Measurements from ENCODE around the gene GHR. TPM values are rescaled to one million over a fixed set of nuclear protein-coding genes. Genes with fewer than 3 reads are reported as not detected.
A peak's percentile ranks its signal among the peaks of the same experiment; 100 is the strongest.

GHR gene
- total and polyA plus RNA-seq, 4 donors = 2.9 to 17.1 (median 8.6) TPM

GRCh38 chr5:42531611-42532010 is 108.4 kb downstream of the GHR start:
- Histone ChIP-seq H3K27ac (ENCODE audit: low read depth in 1 of 2, low read length in 2 of 2) (no peak overlapping the region), H3K9me3 (ENCODE audit: control insufficient read depth, low read length) (no peaks in the 10 kb centered on the region), H3K36me3 (ENCODE audit: control insufficient read depth in 1 of 2, insufficient read depth in 2 of 2, low read length in 1 of 2) (no peaks in the 10 kb centered on the region), H3K4me1 (ENCODE audit: control insufficient read depth in 1 of 2, insufficient read depth in 2 of 2, low read length in 2 of 2) (no peaks in the 10 kb centered on the region), H3K4me3 (ENCODE audit: low read length in 2 of 2) (no peak overlapping the region), H3K27me3 (ENCODE audit: control insufficient read depth in 1 of 2, insufficient read depth in 2 of 2, low read length in 1 of 2) (no peaks in the 10 kb centered on the region)
- DNase-seq (no peak), ATAC-seq (ENCODE audit: low FRiP score) (no peak)
- WGBS, 2 donors = 82 to 83% methylated on average over 2 of the region's 2 CpGs
- intact Hi-C loops (cut with DNase I) = no loop called here

DNA sequence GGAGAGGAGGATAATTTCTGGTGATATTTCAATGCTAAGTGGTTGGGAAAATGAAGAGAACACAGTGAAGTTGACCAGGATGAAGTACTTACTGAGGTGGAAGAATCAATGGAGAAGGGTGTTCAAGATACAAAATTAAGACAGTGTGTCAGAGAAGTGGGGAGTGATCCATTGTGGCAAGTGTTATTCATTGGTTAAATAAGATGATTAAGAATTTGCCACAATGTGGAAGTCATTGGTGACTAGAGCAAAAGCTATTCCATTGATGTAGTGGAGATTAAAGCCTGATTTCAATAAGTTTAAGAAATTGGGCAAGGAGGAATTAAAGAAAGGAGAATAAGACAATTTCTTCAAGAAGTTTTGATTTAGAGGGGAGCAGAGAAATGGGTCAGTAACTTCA is 118.9 kb downstream of the GHR start:
- Histone ChIP-seq H3K9me3 (ENCODE audit: control insufficient read depth, low read length) (peaks cover 2% of the 10 kb centered on the region), H3K36me3 (ENCODE audit: control insufficient read depth in 1 of 2, insufficient read depth in 2 of 2, low read length in 1 of 2) (no peaks in the 10 kb centered on the region), H3K27ac (ENCODE audit: low read depth in 1 of 2, low read length in 2 of 2) (no peak overlapping the region), H3K4me3 (ENCODE audit: low read length in 2 of 2) (no peak overlapping the region), H3K27me3 (ENCODE audit: control insufficient read depth in 1 of 2, insufficient read depth in 2 of 2, low read length in 1 of 2) (no peaks in the 10 kb centered on the region), H3K4me1 (ENCODE audit: control insufficient read depth in 1 of 2, insufficient read depth in 2 of 2, low read length in 2 of 2) (peaks cover 0 to 2% of the 10 kb centered on the region in 2 donors)
- intact Hi-C loops (cut with DNase I) = no loop called here
- ATAC-seq (ENCODE audit: low FRiP score) = no peak
- DNase-seq = no peak

- Histone ChIP-seq H3K36me3 (ENCODE audit: control insufficient read depth in 1 of 2, insufficient read depth in 2 of 2, low read length in 1 of 2) (no peaks in the 10 kb centered on the region), H3K4me1 (ENCODE audit: control insufficient read depth in 1 of 2, insufficient read depth in 2 of 2, low read length in 2 of 2) (peaks cover 2 to 5% of the 10 kb centered on the region in 2 donors), H3K9me3 (ENCODE audit: control insufficient read depth, low read length) (peaks cover 2% of the 10 kb centered on the region), H3K27me3 (ENCODE audit: control insufficient read depth in 1 of 2, insufficient read depth in 2 of 2, low read length in 1 of 2) (no peaks in the 10 kb centered on the region), H3K4me3 (ENCODE audit: low read length in 2 of 2) (no peak overlapping the region), H3K27ac (ENCODE audit: low read depth in 1 of 2, low read length in 2 of 2) (no peak overlapping the region)
- no peak for DNase-seq
- intact Hi-C loops (cut with DNase I) = no loop called here
- 11 to 17% methylated on average over 3 of the region's 3 CpGs for WGBS, 2 donors
- ATAC-seq (ENCODE audit: low FRiP score) = no peak
Observed at GRCh38 chr5:42543774-42544173, 120.5 kb downstream of the GHR start.

- Histone ChIP-seq H3K36me3 (ENCODE audit: control insufficient read depth in 1 of 2, insufficient read depth in 2 of 2, low read length in 1 of 2) (no peaks in the 10 kb centered on the region), H3K27ac (ENCODE audit: low read depth in 1 of 2, low read length in 2 of 2) (no peak overlapping the region), H3K4me3 (ENCODE audit: low read length in 2 of 2) (no peak overlapping the region), H3K9me3 (ENCODE audit: control insufficient read depth, low read length) (no peaks in the 10 kb centered on the region), H3K4me1 (ENCODE audit: control insufficient read depth in 1 of 2, insufficient read depth in 2 of 2, low read length in 2 of 2) (peaks cover 2 to 5% of the 10 kb centered on the region in 2 donors), H3K27me3 (ENCODE audit: control insufficient read depth in 1 of 2, insufficient read depth in 2 of 2, low read length in 1 of 2) (no peaks in the 10 kb centered on the region)
- no peak for DNase-seq
- 94 to 95% methylated on average over 3 of the region's 3 CpGs for whole genome bisulfite sequencing, 2 donors
- no peak for ATAC-seq (ENCODE audit: low FRiP score)
- intact Hi-C loops (cut with DNase I) = no loop called here
Observed at GRCh38 chr5:42545038-42545437, 121.8 kb downstream of the GHR start.

GRCh38 chr5:42547141-42547540 is 123.9 kb downstream of the GHR start:
- peaks cover 2 to 5% of the 10 kb centered on the region in 2 donors for H3K4me1 ChIP-seq (ENCODE audit: control insufficient read depth in 1 of 2, insufficient read depth in 2 of 2, low read length in 2 of 2)
- no peaks in the 10 kb centered on the region for H3K27me3 ChIP-seq (ENCODE audit: control insufficient read depth in 1 of 2, insufficient read depth in 2 of 2, low read length in 1 of 2)
- no peak overlapping the region for H3K27ac ChIP-seq (ENCODE audit: low read depth in 1 of 2, low read length in 2 of 2)
- H3K9me3 ChIP-seq (ENCODE audit: control insufficient read depth, low read length) = no peaks in the 10 kb centered on the region
- WGBS, 2 donors = 18 to 26% methylated on average over 2 of the region's 2 CpGs
- H3K4me3 ChIP-seq (ENCODE audit: low read length in 2 of 2) = no peak overlapping the region
- intact Hi-C loops (cut with DNase I) = no loop called here
- DNase-seq = no peak
- ATAC-seq (ENCODE audit: low FRiP score) = peak; percentile 83
- no peaks in the 10 kb centered on the region for H3K36me3 ChIP-seq (ENCODE audit: control insufficient read depth in 1 of 2, insufficient read depth in 2 of 2, low read length in 1 of 2)

GRCh38 chr5:42547894-42548293 is 124.7 kb downstream of the GHR start:
- ATAC-seq (ENCODE audit: low FRiP score) (peak; percentile 63), DNase-seq (no peak)
- no peak overlapping the region for H3K4me3 ChIP-seq (ENCODE audit: low read length in 2 of 2)
- no peak overlapping the region for H3K27ac ChIP-seq (ENCODE audit: low read depth in 1 of 2, low read length in 2 of 2)
- no peaks in the 10 kb centered on the region for H3K27me3 ChIP-seq (ENCODE audit: control insufficient read depth in 1 of 2, insufficient read depth in 2 of 2, low read length in 1 of 2)
- intact Hi-C loops (cut with DNase I) = no loop called here
- H3K4me1 ChIP-seq (ENCODE audit: control insufficient read depth in 1 of 2, insufficient read depth in 2 of 2, low read length in 2 of 2) = peaks cover 2 to 5% of the 10 kb centered on the region in 2 donors
- H3K9me3 ChIP-seq (ENCODE audit: control insufficient read depth, low read length) = no peaks in the 10 kb centered on the region
- 42 to 72% methylated on average over 1 of the region's 1 CpG for WGBS, 2 donors
- H3K36me3 ChIP-seq (ENCODE audit: control insufficient read depth in 1 of 2, insufficient read depth in 2 of 2, low read length in 1 of 2) = no peaks in the 10 kb centered on the region

DNA sequence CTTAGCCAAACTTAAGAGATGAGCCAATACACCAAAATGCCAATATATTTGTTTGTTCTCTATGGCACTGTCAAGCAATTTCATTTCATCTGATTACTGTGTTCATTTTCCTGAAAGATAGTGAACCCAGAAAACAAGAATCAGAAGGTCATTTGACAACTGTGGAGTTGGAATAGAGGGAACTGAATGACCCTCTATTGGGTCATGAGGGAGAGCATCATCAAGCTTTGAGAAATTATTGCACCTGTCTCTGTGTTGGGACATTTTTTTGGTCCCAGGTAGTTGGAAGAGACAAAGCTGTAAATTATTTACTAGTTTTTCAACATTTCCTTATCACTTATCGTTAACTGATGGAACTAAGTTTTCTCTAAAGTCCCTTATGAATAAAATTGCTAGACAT is 129.4 kb downstream of the GHR start:
- Histone ChIP-seq H3K27me3 (ENCODE audit: control insufficient read depth in 1 of 2, insufficient read depth in 2 of 2, low read length in 1 of 2) (no peaks in the 10 kb centered on the region), H3K27ac (ENCODE audit: low read depth in 1 of 2, low read length in 2 of 2) (no peak overlapping the region), H3K4me1 (ENCODE audit: control insufficient read depth in 1 of 2, insufficient read depth in 2 of 2, low read length in 2 of 2) (peaks cover 3 to 4% of the 10 kb centered on the region in 2 donors), H3K9me3 (ENCODE audit: control insufficient read depth, low read length) (no peaks in the 10 kb centered on the region), H3K4me3 (ENCODE audit: low read length in 2 of 2) (no peak overlapping the region), H3K36me3 (ENCODE audit: control insufficient read depth in 1 of 2, insufficient read depth in 2 of 2, low read length in 1 of 2) (no peaks in the 10 kb centered on the region)
- ATAC-seq (ENCODE audit: low FRiP score) (no peak), DNase-seq (no peak)
- intact Hi-C loops (cut with DNase I) = no loop called here
- WGBS, 2 donors = 88 to 95% methylated on average over 1 of the region's 1 CpG

GRCh38 chr5:42553461-42553860 is 130.2 kb downstream of the GHR start:
- Histone ChIP-seq H3K27me3 (ENCODE audit: control insufficient read depth in 1 of 2, insufficient read depth in 2 of 2, low read length in 1 of 2) (no peaks in the 10 kb centered on the region), H3K9me3 (ENCODE audit: control insufficient read depth, low read length) (no peaks in the 10 kb centered on the region), H3K4me3 (ENCODE audit: low read length in 2 of 2) (no peak overlapping the region), H3K36me3 (ENCODE audit: control insufficient read depth in 1 of 2, insufficient read depth in 2 of 2, low read length in 1 of 2) (no peaks in the 10 kb centered on the region), H3K4me1 (ENCODE audit: control insufficient read depth in 1 of 2, insufficient read depth in 2 of 2, low read length in 2 of 2) (peaks cover 0 to 2% of the 10 kb centered on the region in 2 donors), H3K27ac (ENCODE audit: low read depth in 1 of 2, low read length in 2 of 2) (no peak overlapping the region)
- ATAC-seq (ENCODE audit: low FRiP score) (no peak), DNase-seq (no peak)
- 58 to 86% methylated on average over 4 of the region's 4 CpGs for WGBS, 2 donors
- intact Hi-C loops (cut with DNase I) = no loop called here

DNA sequence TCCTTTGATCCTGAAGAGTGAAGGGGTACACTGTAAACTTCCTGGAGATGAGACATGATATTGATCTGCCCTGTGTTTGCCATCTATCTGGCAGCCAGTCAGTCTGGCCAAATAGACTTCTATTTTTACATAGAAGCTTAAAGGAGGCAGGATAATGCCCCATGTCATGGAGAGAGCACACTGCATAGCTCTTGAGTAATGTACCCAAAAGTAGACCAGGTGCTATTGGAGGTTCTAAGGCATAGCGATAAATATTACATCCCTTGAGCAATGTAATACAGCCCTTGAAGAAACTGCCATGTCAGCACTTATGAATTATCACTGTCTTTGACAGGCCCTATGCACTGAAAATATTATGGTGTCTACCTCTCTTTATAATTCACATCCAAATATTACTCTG is 131.8 kb downstream of the GHR start:
- H3K4me3 ChIP-seq (ENCODE audit: low read length in 2 of 2) = no peak overlapping the region
- 94 to 100% methylated on average over 1 of the region's 1 CpG for WGBS, 2 donors
- H3K9me3 ChIP-seq (ENCODE audit: control insufficient read depth, low read length) = no peaks in the 10 kb centered on the region
- intact Hi-C loops (cut with DNase I) = no loop called here
- DNase-seq = no peak
- peaks cover 0 to 2% of the 10 kb centered on the region in 2 donors for H3K4me1 ChIP-seq (ENCODE audit: control insufficient read depth in 1 of 2, insufficient read depth in 2 of 2, low read length in 2 of 2)
- no peak overlapping the region for H3K27ac ChIP-seq (ENCODE audit: low read depth in 1 of 2, low read length in 2 of 2)
- H3K36me3 ChIP-seq (ENCODE audit: control insufficient read depth in 1 of 2, insufficient read depth in 2 of 2, low read length in 1 of 2) = no peaks in the 10 kb centered on the region
- ATAC-seq (ENCODE audit: low FRiP score) = no peak
- no peaks in the 10 kb centered on the region for H3K27me3 ChIP-seq (ENCODE audit: control insufficient read depth in 1 of 2, insufficient read depth in 2 of 2, low read length in 1 of 2)
